ENCODE data around the gene AHNAK. TPM values are rescaled to one million over a fixed set of nuclear protein-coding genes. Genes with fewer than 3 reads are reported as not detected.
"Not testable (repeated sequence)": the region's sequence is repeated elsewhere in the genome, so short reads cannot be mapped to it uniquely, and the experiment has no call there.

The AHNAK gene
- total RNA-seq = 96.5 and 97.2 TPM in 2 replicates

- H3K36me3 Mint-ChIP-seq (ENCODE audit: low read depth) = no peaks in the 10 kb centered on the region
- DNase-seq (ENCODE audit: low spot score) = peak; percentile 76
- H3K9me3 Mint-ChIP-seq = no peaks in the 10 kb centered on the region
- peak within 1 kb of the TSS; percentile 95 for H3K27ac Mint-ChIP-seq
- peak within 1 kb of the TSS; percentile 97 for H3K4me3 Mint-ChIP-seq
- peaks cover 71% of the 10 kb centered on the region for H3K4me1 Mint-ChIP-seq (ENCODE audit: low read depth)
- peaks cover 15% of the 10 kb centered on the region for H3K27me3 Mint-ChIP-seq (ENCODE audit: insufficient read depth)
- intact Hi-C loops (cut with micrococcal nuclease) = loop anchor here (1.0 to 2.0 kb wide), 2 partner anchors 10 to 44 kb away; partner anchors contain the start of gene TUT1
Observed at GRCh38 chr11:62546244-62546928, at the start of gene AHNAK. TSS of gene AHNAK (minus strand) at chr11:62546806. CDS start at chr11:62536098, 10,708 bp downstream.

- Mint-ChIP-seq H3K4me1 (ENCODE audit: low read depth) (peaks cover 68% of the 10 kb centered on the region), H3K9me3 (no peaks in the 10 kb centered on the region), H3K27me3 (ENCODE audit: insufficient read depth) (no peaks in the 10 kb centered on the region), H3K4me3 (no peak overlapping the region), H3K27ac (peak overlapping the region; percentile 11), H3K36me3 (ENCODE audit: low read depth) (peaks cover 70% of the 10 kb centered on the region)
- intact Hi-C loops (cut with micrococcal nuclease) = no loop called here
- no peak for DNase-seq (ENCODE audit: low spot score)
Observed at GRCh38 chr11:62595124-62595523, 48.5 kb upstream of the AHNAK start.

- H3K9me3 Mint-ChIP-seq = no peaks in the 10 kb centered on the region
- H3K27ac Mint-ChIP-seq = peak overlapping the region; percentile 93
- H3K4me3 Mint-ChIP-seq = peak overlapping the region; percentile 78
- intact Hi-C loops (cut with micrococcal nuclease) = loop anchor here (1.0 to 5.0 kb wide), 3 partner anchors 101 to 1649 kb away; partner anchors contain the start of gene FKBP2
- peak; percentile 74 for DNase-seq (ENCODE audit: low spot score)
- no peaks in the 10 kb centered on the region for H3K27me3 Mint-ChIP-seq (ENCODE audit: insufficient read depth)
- peaks cover 55% of the 10 kb centered on the region for H3K36me3 Mint-ChIP-seq (ENCODE audit: low read depth)
- peaks cover 59% of the 10 kb centered on the region for H3K4me1 Mint-ChIP-seq (ENCODE audit: low read depth)
Observed at GRCh38 chr11:62593434-62594044, 46.9 kb upstream of the AHNAK start.

GRCh38 chr11:62592989-62593421 lies 46.4 kb upstream of the AHNAK start:
- DNase-seq (ENCODE audit: low spot score) = no peak
- Mint-ChIP-seq H3K36me3 (ENCODE audit: low read depth) (peaks cover 51% of the 10 kb centered on the region), H3K4me1 (ENCODE audit: low read depth) (peaks cover 53% of the 10 kb centered on the region), H3K4me3 (peak overlapping the region; percentile 99), H3K27ac (peak overlapping the region; percentile 91), H3K27me3 (ENCODE audit: insufficient read depth) (no peaks in the 10 kb centered on the region), H3K9me3 (no peaks in the 10 kb centered on the region)
- intact Hi-C loops (cut with micrococcal nuclease) = loop anchor here (1.0 to 5.0 kb wide), 3 partner anchors 101 to 1649 kb away; partner anchors contain the start of gene FKBP2

GRCh38 chr11:62592146-62592815 lies 45.7 kb upstream of the AHNAK start:
- H3K27ac Mint-ChIP-seq = peak overlapping the region; percentile 91
- intact Hi-C loops (cut with micrococcal nuclease) = loop anchor here (2.0 to 5.0 kb wide), 2 partner anchors 271 to 1650 kb away; partner anchors contain the start of gene FKBP2
- H3K36me3 Mint-ChIP-seq (ENCODE audit: low read depth) = peaks cover 47% of the 10 kb centered on the region
- no peak for DNase-seq (ENCODE audit: low spot score)
- no peaks in the 10 kb centered on the region for H3K27me3 Mint-ChIP-seq (ENCODE audit: insufficient read depth)
- no peaks in the 10 kb centered on the region for H3K9me3 Mint-ChIP-seq
- H3K4me1 Mint-ChIP-seq (ENCODE audit: low read depth) = peaks cover 48% of the 10 kb centered on the region
- H3K4me3 Mint-ChIP-seq = peak overlapping the region; percentile 99

- intact Hi-C loops (cut with micrococcal nuclease) = loop anchor here (1.0 to 5.0 kb wide), 17 partner anchors 8 to 1651 kb away; partner anchors contain the start of genes AHNAK, C11orf98, CSKMT and EEF1G
- DNase-seq (ENCODE audit: low spot score) = peak; percentile 96
- Mint-ChIP-seq H3K4me1 (ENCODE audit: low read depth) (peaks cover 48% of the 10 kb centered on the region), H3K9me3 (no peaks in the 10 kb centered on the region), H3K27me3 (ENCODE audit: insufficient read depth) (no peaks in the 10 kb centered on the region), H3K27ac (peak within 1 kb of the TSS; percentile 91), H3K36me3 (ENCODE audit: low read depth) (peaks cover 44% of the 10 kb centered on the region), H3K4me3 (peak within 1 kb of the TSS; percentile 99)
Observed at GRCh38 chr11:62591448-62592145, 45.0 kb upstream of the AHNAK start, which contains the start of gene TUT1. TSS of gene TUT1 (minus strand) at chr11:62591523. CDS start at chr11:62591485, 38 bp downstream.

- Mint-ChIP-seq H3K36me3 (ENCODE audit: low read depth) (peaks cover 30% of the 10 kb centered on the region), H3K4me1 (ENCODE audit: low read depth) (peaks cover 29% of the 10 kb centered on the region), H3K4me3 (peak overlapping the region; percentile 99), H3K9me3 (no peaks in the 10 kb centered on the region), H3K27me3 (ENCODE audit: insufficient read depth) (no peaks in the 10 kb centered on the region), H3K27ac (no peak overlapping the region)
- intact Hi-C loops (cut with micrococcal nuclease) = no loop called here
- no peak for DNase-seq (ENCODE audit: low spot score)
Observed at GRCh38 chr11:62588966-62589637, 42.5 kb upstream of the AHNAK start.

- H3K27ac Mint-ChIP-seq; H3K4me1 Mint-ChIP-seq (ENCODE audit: low read depth); intact Hi-C loops (cut with micrococcal nuclease); H3K4me3 Mint-ChIP-seq; H3K27me3 Mint-ChIP-seq (ENCODE audit: insufficient read depth); H3K9me3 Mint-ChIP-seq; DNase-seq (ENCODE audit: low spot score): not testable (repeated sequence)
- H3K36me3 Mint-ChIP-seq (ENCODE audit: low read depth) = peaks cover 24% of the 10 kb centered on the region
Observed at GRCh38 chr11:62585356-62585755, 38.8 kb upstream of the AHNAK start.

GRCh38 chr11:62581735-62582134 lies 35.1 kb upstream of the AHNAK start:
- intact Hi-C loops (cut with micrococcal nuclease); H3K27ac Mint-ChIP-seq; H3K4me1 Mint-ChIP-seq (ENCODE audit: low read depth); H3K27me3 Mint-ChIP-seq (ENCODE audit: insufficient read depth); DNase-seq (ENCODE audit: low spot score); H3K4me3 Mint-ChIP-seq; H3K9me3 Mint-ChIP-seq: not testable (repeated sequence)
- peaks cover 26% of the 10 kb centered on the region for H3K36me3 Mint-ChIP-seq (ENCODE audit: low read depth)

- Mint-ChIP-seq H3K36me3 (ENCODE audit: low read depth) (peaks cover 27% of the 10 kb centered on the region), H3K9me3 (no peaks in the 10 kb centered on the region), H3K27ac (no peak overlapping the region), H3K4me3 (no peak overlapping the region), H3K4me1 (ENCODE audit: low read depth) (no peaks in the 10 kb centered on the region), H3K27me3 (ENCODE audit: insufficient read depth) (no peaks in the 10 kb centered on the region)
- no peak for DNase-seq (ENCODE audit: low spot score)
- intact Hi-C loops (cut with micrococcal nuclease) = no loop called here
Observed at GRCh38 chr11:62580959-62581715, 34.5 kb upstream of the AHNAK start.

- no peak for DNase-seq (ENCODE audit: low spot score)
- Mint-ChIP-seq H3K4me3 (no peak overlapping the region), H3K4me1 (ENCODE audit: low read depth) (peaks cover 6% of the 10 kb centered on the region), H3K27ac (no peak overlapping the region), H3K9me3 (no peaks in the 10 kb centered on the region), H3K36me3 (ENCODE audit: low read depth) (peaks cover 27% of the 10 kb centered on the region), H3K27me3 (ENCODE audit: insufficient read depth) (no peaks in the 10 kb centered on the region)
- intact Hi-C loops (cut with micrococcal nuclease) = no loop called here
Observed at GRCh38 chr11:62579252-62579651, 32.6 kb upstream of the AHNAK start.

All from activated T-helper 1 cell treated with anti-CD3 and anti-CD28 coated beads, Interleukin-12 subunit alpha, Interleukin-12 subunit beta, Interleukin-2, Interleukin-4 antibody, amounts not matched to agents 30 ng/mL and 10 ng/mL and 1 ng/mL, durations not matched to agents 14 hours and 24 hours and 36 hours (primary cell).